GM11168 (cell line): Measurements from ENCODE around the gene SHISA8.

Source experiments
- in situ Hi-C: fragments of 300-500 bp; cut with MboI; formaldehyde crosslinking; loops from one replicate; pipeline ENCODE4 v1.12.0; 2022; ENCODE audit warnings: low sequenced_read_pairs; ENCODE audit not compliant: unreplicated experiment

The SHISA8 gene

GRCh38 chr22:41916745-41917358 lies 2.0 kb upstream of the SHISA8 start:
- in situ Hi-C loops, result no loop called here

- in situ Hi-C loops, result no loop called here
Measured at GRCh38 chr22:41915786-41916493, 1.1 kb upstream of the SHISA8 start.

- in situ Hi-C loops, result no loop called here
Measured at GRCh38 chr22:41914611-41915034, 251 bp downstream of the SHISA8 start.

GRCh38 chr22:41913842-41914534 lies 886 bp downstream of the SHISA8 start:
- in situ Hi-C loops, result no loop called here

- in situ Hi-C loops, result no loop called here
Measured at GRCh38 chr22:41913040-41913719, 1.7 kb downstream of the SHISA8 start.

GRCh38 chr22:41912338-41913039 lies 2.4 kb downstream of the SHISA8 start:
- in situ Hi-C loops, result no loop called here

- in situ Hi-C loops, result no loop called here
Measured at GRCh38 chr22:41911001-41911611, 3.8 kb downstream of the SHISA8 start.

GRCh38 chr22:41910050-41911000 lies 4.5 kb downstream of the SHISA8 start:
- in situ Hi-C loops, result no loop called here

GRCh38 chr22:41909310-41910049 lies 5.4 kb downstream of the SHISA8 start:
- in situ Hi-C loops, result no loop called here

- in situ Hi-C loops, result no loop called here
Measured at GRCh38 chr22:41908411-41909309, 6.2 kb downstream of the SHISA8 start.

- in situ Hi-C loops, result no loop called here
Measured at GRCh38 chr22:41907436-41908401, 7.2 kb downstream of the SHISA8 start.

- in situ Hi-C loops, result no loop called here
Measured at GRCh38 chr22:41906822-41907221, 8.1 kb downstream of the SHISA8 start.

- in situ Hi-C loops, result no loop called here
Measured at GRCh38 chr22:41905411-41906202, 9.3 kb downstream of the SHISA8 start.

GRCh38 chr22:41904450-41905410 lies 10.1 kb downstream of the SHISA8 start:
- in situ Hi-C loops, result no loop called here
